ENCODE measurements around the gene EIF3CL.
"Not testable (repeated sequence)": the region's sequence is repeated elsewhere in the genome, so short reads cannot be mapped to it uniquely, and the experiment has no call there.

The EIF3CL gene

GRCh38 chr16:28367926-28368325 is 35.7 kb downstream of the EIF3CL start:
- WGBS (ENCODE audit: extremely low coverage, insufficient coverage, low lambda C conversion rate): no CpG with 5 or more reads among the region's 32 CpGs
- H3K79me2 ChIP-seq (ENCODE audit: control insufficient read depth, insufficient read depth, low read length); H2BK120ac ChIP-seq (ENCODE audit: low read depth, low read length); H4K5ac ChIP-seq (ENCODE audit: low read length); DNase-seq; H3K4me1 ChIP-seq (ENCODE audit: control insufficient read depth, low read depth, low read length); H3K9ac ChIP-seq (ENCODE audit: low read length); H3K4ac ChIP-seq (ENCODE audit: low read depth, low read length); H2BK5ac ChIP-seq (ENCODE audit: low read length); H3K27me3 ChIP-seq (ENCODE audit: insufficient read depth, low read length, poor library complexity); H3K23ac ChIP-seq (ENCODE audit: low read length); H2AK5ac ChIP-seq (ENCODE audit: low read length); H3K18ac ChIP-seq (ENCODE audit: low read length); H3K79me1 ChIP-seq (ENCODE audit: low read length); H3K36me3 ChIP-seq (ENCODE audit: control insufficient read depth, insufficient read depth, low read length); H3K4me2 ChIP-seq (ENCODE audit: low read length); H2BK15ac ChIP-seq (replicated peaks; ENCODE audit: low read depth); H3K4me3 ChIP-seq (ENCODE audit: low read length); H4K8ac ChIP-seq (ENCODE audit: low read depth, low read length); H3K27ac ChIP-seq (ENCODE audit: low read depth, low read length); H3K56ac ChIP-seq (ENCODE audit: low read length): not testable (repeated sequence)

GRCh38 chr16:28364268-28365173 is 39.1 kb downstream of the EIF3CL start:
- not testable (repeated sequence) for H4K5ac ChIP-seq (ENCODE audit: low read length); H2BK120ac ChIP-seq (ENCODE audit: low read depth, low read length); H3K23ac ChIP-seq (ENCODE audit: low read length); H3K4me3 ChIP-seq (ENCODE audit: low read length); H3K4ac ChIP-seq (ENCODE audit: low read depth, low read length); H3K18ac ChIP-seq (ENCODE audit: low read length); H3K56ac ChIP-seq (ENCODE audit: low read length); H2BK5ac ChIP-seq (ENCODE audit: low read length); H3K27me3 ChIP-seq (ENCODE audit: insufficient read depth, low read length, poor library complexity); H3K9ac ChIP-seq (ENCODE audit: low read length); H3K79me1 ChIP-seq (ENCODE audit: low read length); H3K4me2 ChIP-seq (ENCODE audit: low read length); H3K27ac ChIP-seq (ENCODE audit: low read depth, low read length); H3K36me3 ChIP-seq (ENCODE audit: control insufficient read depth, insufficient read depth, low read length); DNase-seq; H4K8ac ChIP-seq (ENCODE audit: low read depth, low read length); H2AK5ac ChIP-seq (ENCODE audit: low read length); H3K4me1 ChIP-seq (ENCODE audit: control insufficient read depth, low read depth, low read length); H2BK15ac ChIP-seq (replicated peaks; ENCODE audit: low read depth); H3K79me2 ChIP-seq (ENCODE audit: control insufficient read depth, insufficient read depth, low read length)
- no CpG with 5 or more reads among the region's 75 CpGs for WGBS (ENCODE audit: extremely low coverage, insufficient coverage, low lambda C conversion rate)

GRCh38 chr16:28363408-28363807 is 40.2 kb downstream of the EIF3CL start, which contains the start of gene NPIPB6:
Gene NPIPB6 (minus strand): TSS chr16:28363508. CDS start chr16:28362822, 686 bp downstream.
- H3K56ac ChIP-seq (ENCODE audit: low read length); H3K36me3 ChIP-seq (ENCODE audit: control insufficient read depth, insufficient read depth, low read length); H3K9ac ChIP-seq (ENCODE audit: low read length); H4K5ac ChIP-seq (ENCODE audit: low read length); H3K4me3 ChIP-seq (ENCODE audit: low read length); H4K8ac ChIP-seq (ENCODE audit: low read depth, low read length); H2BK15ac ChIP-seq (replicated peaks; ENCODE audit: low read depth); DNase-seq; H3K18ac ChIP-seq (ENCODE audit: low read length); H3K27ac ChIP-seq (ENCODE audit: low read depth, low read length); H3K4ac ChIP-seq (ENCODE audit: low read depth, low read length); H3K4me2 ChIP-seq (ENCODE audit: low read length); H3K79me1 ChIP-seq (ENCODE audit: low read length); H2BK5ac ChIP-seq (ENCODE audit: low read length); H3K4me1 ChIP-seq (ENCODE audit: control insufficient read depth, low read depth, low read length); H2BK120ac ChIP-seq (ENCODE audit: low read depth, low read length); H2AK5ac ChIP-seq (ENCODE audit: low read length); H3K79me2 ChIP-seq (ENCODE audit: control insufficient read depth, insufficient read depth, low read length); H3K27me3 ChIP-seq (ENCODE audit: insufficient read depth, low read length, poor library complexity); H3K23ac ChIP-seq (ENCODE audit: low read length): not testable (repeated sequence)
- no CpG with 5 or more reads among the region's 5 CpGs for WGBS (ENCODE audit: extremely low coverage, insufficient coverage, low lambda C conversion rate)

GRCh38 chr16:28362600-28362999 is 41.0 kb downstream of the EIF3CL start:
- not testable (repeated sequence) for H3K4me2 ChIP-seq (ENCODE audit: low read length); H2BK15ac ChIP-seq (replicated peaks; ENCODE audit: low read depth); H3K79me2 ChIP-seq (ENCODE audit: control insufficient read depth, insufficient read depth, low read length); H2BK120ac ChIP-seq (ENCODE audit: low read depth, low read length); H3K79me1 ChIP-seq (ENCODE audit: low read length); H4K8ac ChIP-seq (ENCODE audit: low read depth, low read length); H3K23ac ChIP-seq (ENCODE audit: low read length); H4K5ac ChIP-seq (ENCODE audit: low read length); DNase-seq; H3K36me3 ChIP-seq (ENCODE audit: control insufficient read depth, insufficient read depth, low read length); H2AK5ac ChIP-seq (ENCODE audit: low read length); H3K27ac ChIP-seq (ENCODE audit: low read depth, low read length); H3K56ac ChIP-seq (ENCODE audit: low read length); H3K4ac ChIP-seq (ENCODE audit: low read depth, low read length); H3K9ac ChIP-seq (ENCODE audit: low read length); H2BK5ac ChIP-seq (ENCODE audit: low read length); H3K27me3 ChIP-seq (ENCODE audit: insufficient read depth, low read length, poor library complexity); H3K4me1 ChIP-seq (ENCODE audit: control insufficient read depth, low read depth, low read length); H3K18ac ChIP-seq (ENCODE audit: low read length); H3K4me3 ChIP-seq (ENCODE audit: low read length)
- no CpG with 5 or more reads among the region's 5 CpGs for WGBS (ENCODE audit: extremely low coverage, insufficient coverage, low lambda C conversion rate)

GRCh38 chr16:28338230-28338629 is 65.4 kb downstream of the EIF3CL start:
- H3K9ac ChIP-seq (ENCODE audit: low read length); H2AK5ac ChIP-seq (ENCODE audit: low read length); H4K5ac ChIP-seq (ENCODE audit: low read length); H2BK5ac ChIP-seq (ENCODE audit: low read length); H3K23ac ChIP-seq (ENCODE audit: low read length); H3K56ac ChIP-seq (ENCODE audit: low read length); H3K4ac ChIP-seq (ENCODE audit: low read depth, low read length); H3K18ac ChIP-seq (ENCODE audit: low read length); H3K79me1 ChIP-seq (ENCODE audit: low read length); H3K27ac ChIP-seq (ENCODE audit: low read depth, low read length); H3K27me3 ChIP-seq (ENCODE audit: insufficient read depth, low read length, poor library complexity); H4K8ac ChIP-seq (ENCODE audit: low read depth, low read length); H3K4me2 ChIP-seq (ENCODE audit: low read length); DNase-seq; H3K4me1 ChIP-seq (ENCODE audit: control insufficient read depth, low read depth, low read length); H3K79me2 ChIP-seq (ENCODE audit: control insufficient read depth, insufficient read depth, low read length); H3K36me3 ChIP-seq (ENCODE audit: control insufficient read depth, insufficient read depth, low read length); H2BK15ac ChIP-seq (replicated peaks; ENCODE audit: low read depth); H2BK120ac ChIP-seq (ENCODE audit: low read depth, low read length); H3K4me3 ChIP-seq (ENCODE audit: low read length): not testable (repeated sequence)
- WGBS (ENCODE audit: extremely low coverage, insufficient coverage, low lambda C conversion rate): no CpG with 5 or more reads among the region's 6 CpGs
